HG03108 (cell line): Measurements from ENCODE around the gene SLC25A43.
"Not testable (repeated sequence)": the region's sequence is repeated elsewhere in the genome, so short reads cannot be mapped to it uniquely, and the experiment has no call there.

Source experiments
- ATAC-seq: cut with Tn5 transposase; IDR thresholded peaks from one replicate; pipeline ENCODE4 v1.9.1; 2021; ENCODE audit warnings: moderate library complexity; ENCODE audit not compliant: unreplicated experiment

The SLC25A43 gene

DNA sequence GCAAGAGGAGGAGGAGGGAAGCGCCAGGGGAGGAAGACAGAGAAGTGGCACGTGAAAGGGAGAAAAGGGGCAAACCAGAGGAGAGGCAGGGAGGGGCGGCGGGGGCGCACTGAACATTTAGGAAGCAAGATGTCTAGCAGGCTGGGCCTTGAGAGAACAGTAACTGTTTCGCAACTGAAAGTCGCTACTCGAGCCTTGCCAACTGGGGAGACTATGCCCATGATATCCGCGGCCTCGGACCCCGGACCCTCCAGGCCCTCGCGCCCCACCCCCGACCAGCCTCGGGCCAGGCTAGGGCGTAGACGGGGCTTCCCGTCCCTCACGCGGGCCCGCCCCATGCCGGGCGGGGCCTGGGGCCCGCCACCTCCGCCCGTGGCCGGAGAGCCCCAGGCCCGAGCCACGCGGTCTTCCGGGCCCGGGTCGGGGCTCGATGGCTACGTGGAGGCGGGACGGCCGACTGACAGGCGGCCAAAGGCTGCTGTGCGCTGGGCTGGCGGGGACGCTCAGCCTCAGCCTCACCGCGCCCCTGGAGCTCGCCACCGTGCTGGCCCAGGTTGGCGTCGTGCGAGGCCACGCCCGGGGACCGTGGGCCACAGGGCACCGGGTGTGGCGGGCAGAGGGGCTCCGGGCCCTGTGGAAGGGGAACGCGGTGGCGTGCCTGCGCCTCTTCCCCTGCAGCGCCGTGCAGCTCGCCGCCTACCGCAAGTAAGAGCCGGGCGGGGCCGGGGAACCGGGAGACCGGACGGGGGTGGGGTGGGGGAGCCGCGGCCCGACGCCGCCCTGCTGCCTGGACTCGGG, at the start of gene SLC25A43:
TSS of gene SLC25A43 (plus strand) at position 363 of the 798 bp plus-strand sequence. CDS start at position 431, 68 bp downstream.
- ATAC-seq = peak; percentile 96

DNA sequence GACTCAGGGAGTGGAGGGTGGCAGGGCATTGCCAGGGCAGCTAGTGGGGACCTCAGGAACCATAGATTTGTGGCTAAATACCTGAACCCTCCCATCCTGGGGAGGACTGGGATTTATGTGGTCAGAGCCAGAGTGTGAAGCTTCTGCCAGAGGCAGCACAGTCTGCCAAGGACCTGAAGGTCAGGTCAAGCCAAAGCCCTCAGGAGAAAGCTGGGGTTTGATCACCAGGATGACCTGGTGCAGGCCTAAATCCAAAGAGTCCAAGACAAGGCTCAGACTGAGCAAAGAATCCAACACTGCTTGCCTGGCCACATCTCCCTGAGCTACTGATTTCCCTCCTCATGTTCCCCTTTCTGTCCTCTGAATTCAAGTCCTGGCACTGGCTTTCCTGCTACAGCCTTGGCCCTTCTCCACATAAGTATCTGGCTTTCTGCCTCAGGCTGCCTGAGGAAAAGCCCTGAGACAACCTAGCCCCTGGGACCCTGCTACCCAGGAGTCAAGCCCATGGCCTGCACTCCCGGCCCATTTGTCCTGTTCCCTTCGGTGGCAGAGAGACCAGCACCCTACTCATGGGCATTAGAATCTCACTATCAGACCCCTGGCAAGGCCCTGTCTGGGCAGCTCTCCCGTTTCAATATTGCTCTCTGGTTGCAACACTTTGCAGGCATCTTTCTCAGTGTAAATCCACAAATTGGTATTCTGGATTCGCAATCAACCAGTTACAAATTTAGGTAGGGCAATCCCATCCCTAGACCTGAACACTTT, 39.3 kb upstream of the SLC25A43 start:
- ATAC-seq = no peak

DNA sequence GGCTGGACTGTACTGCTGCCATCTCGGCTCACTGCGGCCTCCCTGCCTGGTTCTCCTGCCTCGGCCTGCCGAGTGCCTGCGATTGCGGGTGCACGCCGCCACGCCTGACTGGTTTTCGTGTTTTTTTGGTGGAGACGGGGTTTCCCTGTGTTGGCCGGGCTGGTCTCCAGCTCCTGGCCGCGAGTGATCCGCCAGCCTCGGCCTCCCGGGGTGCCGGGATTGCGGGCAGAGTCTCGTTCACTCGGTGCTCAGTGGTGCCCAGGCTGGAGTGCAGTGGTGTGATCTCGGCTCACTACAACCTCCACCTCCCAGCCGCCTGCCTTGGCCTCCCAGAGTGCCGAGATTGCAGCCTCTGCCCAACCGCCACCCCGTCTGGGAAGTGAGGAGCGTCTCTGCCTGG, 37.7 kb upstream of the SLC25A43 start:
- not testable (repeated sequence) for ATAC-seq

DNA sequence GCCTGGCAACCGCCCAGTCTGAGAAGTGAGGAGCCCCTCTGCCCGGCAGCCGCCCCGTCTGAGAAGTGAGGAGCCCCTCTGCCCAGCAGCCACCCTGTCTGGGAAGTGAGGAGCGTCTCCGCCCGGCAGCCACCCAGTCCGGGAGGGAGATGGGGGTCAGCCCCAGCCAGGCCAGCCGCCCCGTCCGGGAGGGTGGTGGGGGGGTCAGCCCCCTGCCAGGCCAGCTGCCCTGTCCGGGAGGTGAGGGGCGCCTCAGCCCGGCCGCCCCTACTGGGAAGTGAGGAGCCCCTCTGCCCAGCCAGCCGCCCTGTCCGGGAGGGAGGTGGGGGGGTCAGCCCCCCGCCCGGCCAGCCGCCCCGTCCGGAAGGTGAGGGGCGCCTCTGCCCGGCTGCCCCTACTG, 37.1 kb upstream of the SLC25A43 start:
- ATAC-seq = not testable (repeated sequence)

DNA sequence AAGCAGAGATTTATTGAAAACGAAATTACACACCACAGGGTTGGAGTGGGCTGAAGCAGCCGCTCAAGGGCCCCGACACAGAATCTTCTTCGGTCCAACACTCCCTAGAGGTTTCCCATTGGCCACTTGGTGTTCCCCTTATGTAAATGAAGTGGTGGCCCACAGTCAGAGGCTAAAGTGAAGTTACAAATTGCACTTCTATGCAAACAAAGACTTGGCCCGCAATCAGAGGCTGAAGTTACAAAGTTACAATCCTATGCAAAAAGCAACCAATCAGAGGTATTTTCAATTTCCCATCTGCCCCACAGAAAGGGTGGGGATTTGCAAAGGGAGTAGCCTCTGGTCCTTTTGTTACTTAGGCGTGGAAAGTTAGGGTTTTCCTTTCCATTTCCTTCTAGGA, 35.7 kb upstream of the SLC25A43 start:
- no peak for ATAC-seq

- ATAC-seq = not testable (repeated sequence)
These were observed 27.3 kb upstream of the SLC25A43 start for GRCh38 chrX:119371861-119372260.

DNA sequence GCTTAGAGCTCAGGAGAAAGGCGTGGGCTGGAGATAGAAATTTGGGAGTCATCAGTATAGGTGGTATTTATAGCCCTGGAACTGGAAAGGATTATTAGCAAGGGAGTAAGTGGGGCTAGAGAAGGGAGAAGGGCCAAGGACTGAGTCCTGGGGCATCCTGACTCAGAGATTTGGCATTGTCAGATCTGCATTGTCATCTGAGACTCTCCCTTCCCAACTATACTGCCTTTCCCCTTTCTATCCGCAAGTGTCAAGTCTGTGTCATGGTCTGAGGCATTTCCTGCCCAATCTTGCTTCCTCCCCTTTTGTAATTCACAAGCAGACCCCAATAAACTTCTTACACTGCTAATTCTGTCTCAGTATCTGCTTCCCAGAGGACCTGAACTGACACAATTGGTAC, 24.4 kb upstream of the SLC25A43 start:
- ATAC-seq = no peak

DNA sequence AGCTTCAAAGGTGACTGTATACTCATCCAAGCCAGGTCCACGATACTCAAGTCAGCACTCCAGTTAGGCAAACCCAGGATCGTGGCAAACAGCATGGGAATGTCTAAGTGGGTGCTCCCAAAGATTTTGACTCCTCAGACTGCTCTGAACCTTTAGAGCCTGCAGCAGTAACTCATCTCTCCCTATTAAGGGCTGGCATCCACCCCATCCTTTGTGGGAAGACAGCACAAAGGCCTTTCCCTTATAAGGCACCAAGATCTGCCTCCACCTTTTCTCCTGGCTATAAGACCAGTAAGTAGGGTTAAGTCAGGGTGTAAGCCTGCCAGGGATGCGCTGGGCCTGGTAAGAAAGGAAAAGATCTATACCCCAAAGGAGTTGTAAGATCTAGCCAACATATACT, 23.6 kb upstream of the SLC25A43 start:
- ATAC-seq = no peak

DNA sequence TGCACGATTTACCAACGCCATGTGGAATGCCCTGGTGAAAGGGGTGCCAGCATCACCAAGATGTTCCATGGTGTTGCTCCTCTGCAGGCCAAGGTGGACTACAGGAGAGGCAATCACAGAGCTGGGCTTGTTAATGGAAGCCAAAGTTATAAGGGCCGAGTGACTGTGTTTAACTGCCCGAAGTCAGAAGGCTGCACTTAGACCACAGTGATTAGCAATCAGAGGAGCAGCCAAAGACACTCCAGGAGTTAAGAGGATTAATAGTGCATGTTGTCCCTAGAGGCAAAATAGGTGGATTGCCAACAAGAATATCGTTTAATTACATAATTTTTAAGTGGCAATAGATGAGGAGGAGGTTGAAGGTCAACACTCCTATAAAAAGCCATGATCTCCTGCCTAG, 22.8 kb upstream of the SLC25A43 start:
- ATAC-seq = no peak

DNA sequence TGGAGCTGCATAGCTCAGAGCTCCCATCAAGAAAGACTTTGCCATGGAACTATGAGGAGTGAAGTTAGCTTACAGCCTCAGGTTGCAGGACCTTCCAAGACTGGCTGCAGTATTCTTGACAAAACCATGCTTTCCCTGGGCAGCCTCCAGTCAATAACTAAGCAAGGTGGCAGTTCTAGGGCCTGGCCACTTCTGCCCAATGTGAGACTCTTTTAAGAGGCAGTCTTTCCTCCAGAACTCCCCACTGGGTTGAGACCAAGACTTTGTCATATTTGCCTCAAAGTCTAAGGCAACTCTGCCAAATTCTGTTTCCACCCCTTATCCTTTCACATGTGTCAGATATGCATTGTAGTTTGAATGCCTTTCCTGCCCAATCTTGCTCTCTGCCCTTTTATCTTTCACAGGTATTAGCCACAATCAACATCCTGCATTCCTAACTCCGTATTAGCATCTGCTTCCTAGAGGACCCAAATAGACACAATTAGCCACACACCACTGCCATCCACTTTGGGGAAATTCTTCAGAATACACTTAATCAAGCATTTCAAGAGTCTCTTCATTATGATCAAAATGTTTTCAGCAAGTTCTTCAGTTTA, 17.7 kb upstream of the SLC25A43 start:
- ATAC-seq = no peak

DNA sequence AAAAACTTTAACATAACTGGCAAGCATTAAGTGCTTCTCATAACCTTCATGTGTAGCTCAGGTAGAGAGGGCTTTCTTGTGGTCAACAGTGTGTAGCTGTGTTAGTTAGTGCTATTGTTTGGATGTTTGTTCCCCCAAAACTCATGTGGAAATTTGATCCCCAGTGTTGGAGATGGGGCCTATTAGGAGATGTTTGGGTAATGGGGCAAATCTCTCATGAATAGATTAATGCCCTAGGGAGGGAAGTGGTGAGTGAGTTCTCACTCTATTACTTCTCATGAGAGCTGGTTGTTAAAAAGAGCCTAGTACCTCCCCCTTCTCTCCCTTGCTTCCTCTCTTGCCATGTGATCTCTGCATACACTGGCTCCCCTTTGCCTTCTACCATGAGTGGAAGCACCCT, 16.5 kb upstream of the SLC25A43 start:
- no peak for ATAC-seq

GRCh38 chrX:119386685-119387084, 12.5 kb upstream of the SLC25A43 start:
- not testable (repeated sequence) for ATAC-seq

DNA sequence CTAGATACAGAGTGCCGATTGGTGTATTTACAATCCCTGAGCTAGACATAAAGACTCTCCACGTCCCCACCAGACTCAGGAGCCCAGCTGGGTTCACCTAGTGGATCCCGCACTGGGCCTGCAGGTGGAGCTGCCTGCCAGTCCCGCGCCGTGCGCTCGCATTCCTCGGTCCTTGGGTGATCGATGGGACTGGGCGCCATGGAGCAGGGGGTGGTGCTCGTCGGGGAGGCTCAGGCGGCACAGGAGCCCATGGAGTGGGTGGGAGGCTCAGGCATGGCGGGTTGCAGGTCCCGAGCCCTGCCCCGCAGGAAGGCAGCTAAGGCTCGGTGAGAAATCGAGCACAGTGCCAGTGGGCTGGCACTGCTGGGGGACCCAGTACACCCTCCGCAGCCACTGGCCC, 11.7 kb upstream of the SLC25A43 start:
- not testable (repeated sequence) for ATAC-seq

DNA sequence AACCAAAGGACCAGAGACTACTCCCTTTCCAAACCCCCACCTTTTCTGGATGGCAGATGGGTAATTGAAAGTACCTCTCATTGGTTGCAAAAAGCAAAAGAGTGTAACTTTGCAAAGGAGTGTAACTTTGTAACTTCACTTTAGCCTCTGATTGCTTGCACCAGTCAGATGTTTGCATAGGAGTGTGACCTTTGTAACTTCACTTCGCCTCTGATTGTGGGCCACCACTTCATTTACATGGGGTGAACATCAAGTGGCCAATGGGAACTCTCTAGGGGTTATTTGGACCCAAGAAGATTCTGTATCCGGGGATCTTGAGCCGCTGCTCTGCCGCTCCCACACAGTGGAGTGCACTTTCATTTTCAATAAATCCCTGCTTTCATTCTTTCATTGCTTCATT, 9.9 kb upstream of the SLC25A43 start:
- no peak for ATAC-seq

DNA sequence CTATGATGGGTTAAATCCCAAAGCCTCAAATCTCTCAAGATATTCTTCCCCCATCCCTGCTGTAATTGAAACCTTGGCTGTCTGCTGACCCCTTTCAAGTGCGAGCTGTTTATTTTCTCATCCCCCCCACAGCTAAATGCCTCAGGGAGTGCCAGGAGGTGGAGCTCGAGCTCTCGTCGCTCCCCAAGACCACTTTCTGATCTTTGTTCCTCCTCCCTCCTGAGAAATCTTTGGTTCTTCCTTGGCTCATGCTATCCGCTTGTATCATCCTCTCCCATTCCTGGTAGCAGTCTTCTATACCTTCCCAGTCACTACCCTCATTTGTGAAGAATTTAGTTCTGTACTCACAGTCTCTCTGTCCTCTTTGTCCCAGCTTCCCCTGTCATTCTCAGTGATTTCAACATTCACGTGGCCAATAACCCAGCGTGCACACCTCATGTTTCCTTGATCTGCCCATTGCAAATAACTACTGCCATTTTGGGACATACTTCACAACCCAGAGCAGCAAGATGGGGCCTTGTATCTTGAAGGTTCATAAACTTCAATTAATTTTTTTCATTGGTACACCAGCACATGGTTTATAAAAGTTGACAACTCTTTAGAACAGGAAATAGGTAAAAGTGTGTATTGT, 9.2 kb upstream of the SLC25A43 start:
- no peak for ATAC-seq

GRCh38 chrX:119391279-119391678, 7.9 kb upstream of the SLC25A43 start:
- ATAC-seq = no peak

- no peak for ATAC-seq
These were observed 6.0 kb upstream of the SLC25A43 start for GRCh38 chrX:119393144-119393543.

DNA sequence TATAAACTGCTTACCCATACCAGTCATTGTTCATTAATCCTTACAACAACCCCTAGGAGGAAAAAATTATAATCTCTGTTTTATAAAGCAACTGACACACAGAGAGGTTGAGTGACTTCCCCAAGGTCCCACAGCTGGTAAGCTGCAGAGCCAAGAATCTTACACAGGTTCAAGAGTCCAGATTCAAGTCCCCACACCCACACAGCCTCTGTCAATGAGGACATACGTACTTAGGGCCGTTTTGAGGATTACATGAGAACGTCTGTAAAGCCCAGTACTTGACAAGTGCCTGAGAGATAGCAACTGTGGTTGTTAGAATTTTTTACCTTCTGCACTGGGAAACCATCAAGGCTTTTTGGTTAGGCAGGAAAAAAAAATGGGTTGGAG, 556 bp upstream of the SLC25A43 start:
- ATAC-seq = no peak

DNA sequence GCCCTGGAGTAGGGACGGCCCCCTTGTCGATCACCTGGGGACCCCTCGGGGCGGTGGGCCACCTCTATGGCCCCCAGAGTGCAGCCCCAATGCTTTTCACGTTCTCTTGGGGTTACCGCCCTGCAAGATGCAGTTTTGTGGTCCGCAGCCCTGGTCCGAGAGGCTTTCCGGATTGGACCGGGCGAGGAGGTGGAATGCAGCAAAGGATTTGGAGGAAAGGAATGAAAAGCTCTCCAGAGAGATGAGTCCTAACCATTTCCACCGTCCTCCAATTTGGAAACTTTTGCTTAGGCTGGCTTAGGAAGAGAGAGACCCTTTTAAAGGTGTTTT, 601 bp downstream of the SLC25A43 start:
- ATAC-seq = peak; percentile 15

- ATAC-seq = no peak
These were observed 2.4 kb downstream of the SLC25A43 start for GRCh38 chrX:119401569-119401968.

GRCh38 chrX:119402588-119402987, 3.5 kb downstream of the SLC25A43 start:
- no peak for ATAC-seq

DNA sequence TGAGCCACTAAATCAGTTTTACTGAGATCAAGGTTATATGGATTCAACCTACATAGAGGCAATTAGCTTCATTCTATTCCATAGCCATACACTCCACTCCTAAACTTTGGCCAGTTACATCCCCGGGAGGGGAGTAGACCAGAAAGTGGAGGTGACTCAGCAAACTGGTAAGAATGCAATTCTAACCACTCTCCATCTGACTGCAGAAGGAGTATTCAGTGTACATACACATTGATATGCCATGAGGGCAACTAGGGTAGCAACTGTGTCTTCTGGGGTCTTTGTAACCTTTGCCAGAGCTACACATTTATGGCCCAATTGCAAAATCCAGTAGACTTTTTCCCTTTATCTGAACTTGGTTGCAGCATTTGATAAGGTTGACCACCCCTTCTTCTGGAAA, 7.6 kb downstream of the SLC25A43 start:
- no peak for ATAC-seq
